GM19463 (cell line): ENCODE data around the gene MAD2L2.

ENCODE experiments used
- ATAC-seq: cut with Tn5 transposase; IDR thresholded peaks from one replicate; pipeline ENCODE4 v1.9.1; 2021; ENCODE audit warnings: mild to moderate bottlenecking, moderate library complexity; ENCODE audit not compliant: unreplicated experiment

Gene MAD2L2

DNA sequence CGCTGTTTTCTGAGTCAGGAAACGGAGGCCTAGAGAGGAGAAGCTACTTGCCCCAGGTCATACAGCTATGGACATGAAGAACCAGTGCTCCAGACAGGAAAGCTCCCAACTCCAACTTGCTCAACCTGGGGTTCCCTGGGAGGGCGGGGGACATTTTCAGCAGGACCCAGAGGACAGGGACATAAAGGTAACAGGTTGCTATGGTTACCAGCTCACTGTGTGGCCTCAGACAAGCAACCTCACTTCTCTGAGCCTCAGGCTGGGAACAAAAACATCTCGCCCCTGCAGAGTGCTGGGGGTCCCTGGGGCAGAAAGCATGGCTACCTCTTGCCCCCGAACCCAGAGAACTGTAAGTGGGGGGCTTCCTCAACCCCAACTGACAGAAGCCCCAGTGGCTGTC is 42.8 kb downstream of the MAD2L2 start:
- no peak for ATAC-seq

DNA sequence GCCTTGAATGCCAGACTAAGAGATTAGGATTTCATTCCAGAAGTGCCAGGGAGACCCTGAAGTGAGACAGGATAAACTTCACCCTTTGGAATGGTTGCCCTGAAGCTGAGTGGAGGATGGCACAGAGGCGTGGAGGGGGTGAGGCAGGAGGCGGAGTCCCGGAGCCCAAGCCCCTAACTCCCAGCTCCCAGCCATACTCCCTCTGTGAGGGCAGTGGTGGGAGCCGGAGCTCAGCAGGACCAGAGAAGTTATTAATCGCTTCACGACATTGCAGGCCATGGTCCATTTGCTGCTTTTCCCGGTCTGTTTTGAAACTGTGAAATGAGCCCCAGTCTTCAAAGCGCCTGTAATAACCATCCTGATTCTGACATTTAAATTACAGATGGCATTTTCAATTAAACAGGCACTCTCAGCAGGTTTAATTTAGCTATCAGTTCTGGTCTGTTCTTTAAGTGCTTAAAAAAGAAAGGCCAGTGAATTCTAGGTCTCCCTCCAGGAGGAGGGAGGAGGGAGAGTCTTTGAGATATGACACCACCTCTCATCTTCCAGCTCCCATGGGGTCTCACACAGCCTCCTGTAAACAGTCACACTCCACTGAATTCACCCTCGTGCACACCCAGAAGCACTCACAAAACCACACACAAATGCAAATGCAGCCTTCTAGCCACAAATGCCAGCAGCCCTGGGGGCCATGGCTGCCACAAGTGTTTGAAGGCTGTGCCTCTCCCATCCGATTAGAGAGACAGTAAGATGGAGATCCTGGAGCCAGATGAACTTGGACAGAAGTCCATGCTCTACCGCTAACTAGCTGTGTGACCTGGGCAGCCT is 46.4 kb downstream of the MAD2L2 start:
- ATAC-seq: no peak

DNA sequence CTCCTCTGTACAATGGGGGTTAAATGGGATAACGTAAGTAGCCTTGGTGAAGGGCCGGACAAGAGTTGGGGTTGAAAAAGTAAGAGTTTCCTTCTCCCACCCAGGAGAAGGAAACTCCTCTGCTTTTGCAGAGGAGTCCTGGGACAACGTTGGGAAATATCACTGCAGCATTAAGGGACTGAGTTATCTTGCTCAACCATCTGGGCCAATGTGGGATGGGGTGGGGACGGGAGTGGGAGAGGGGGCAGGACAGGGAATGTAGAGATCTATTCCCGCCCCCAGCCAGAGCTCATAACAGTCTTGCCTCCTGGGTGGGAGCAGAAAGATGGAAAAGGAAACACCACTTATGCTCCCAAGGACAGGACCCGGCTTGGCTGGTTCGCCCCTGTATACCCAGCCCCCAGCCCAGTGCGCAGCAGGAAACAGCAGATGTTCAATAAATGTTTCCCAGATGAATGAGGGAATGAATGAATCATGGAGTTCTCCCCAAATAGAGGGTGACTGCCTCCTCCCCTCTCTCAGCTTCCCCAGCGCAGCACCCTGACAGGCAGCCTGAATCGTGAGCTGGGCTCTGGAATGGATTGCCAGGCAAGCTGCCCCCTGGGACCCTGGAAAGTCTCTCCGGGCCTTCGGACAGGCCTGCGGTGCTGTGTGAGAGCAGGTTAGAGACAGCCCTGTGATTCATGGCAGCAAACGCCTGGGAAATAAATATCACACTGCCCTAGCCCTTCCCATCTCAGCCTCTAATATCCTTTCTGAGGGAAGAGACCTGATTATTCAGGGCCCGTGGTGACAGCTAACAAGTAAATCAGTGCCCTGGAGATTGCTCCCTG is 51.5 kb downstream of the MAD2L2 start:
- no peak for ATAC-seq

DNA sequence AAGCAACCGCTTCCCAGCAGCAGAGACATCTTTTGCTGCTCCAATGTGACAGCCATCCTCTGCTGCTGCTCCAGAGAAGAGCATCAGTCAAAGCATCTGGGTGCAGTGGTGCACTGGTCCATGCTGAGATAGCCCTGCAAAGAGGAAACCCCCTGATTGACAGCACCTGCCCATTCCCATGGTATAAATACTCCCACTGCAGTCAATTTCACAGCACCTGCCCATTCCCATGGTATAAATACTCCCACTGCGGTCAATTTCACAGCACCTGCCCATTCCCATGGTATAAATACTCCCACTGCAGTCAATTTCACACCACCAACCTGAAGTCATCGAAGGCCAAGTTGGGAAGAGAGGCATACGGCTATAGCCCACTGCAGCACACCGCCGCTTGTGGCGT is 52.2 kb downstream of the MAD2L2 start:
- ATAC-seq: no peak

DNA sequence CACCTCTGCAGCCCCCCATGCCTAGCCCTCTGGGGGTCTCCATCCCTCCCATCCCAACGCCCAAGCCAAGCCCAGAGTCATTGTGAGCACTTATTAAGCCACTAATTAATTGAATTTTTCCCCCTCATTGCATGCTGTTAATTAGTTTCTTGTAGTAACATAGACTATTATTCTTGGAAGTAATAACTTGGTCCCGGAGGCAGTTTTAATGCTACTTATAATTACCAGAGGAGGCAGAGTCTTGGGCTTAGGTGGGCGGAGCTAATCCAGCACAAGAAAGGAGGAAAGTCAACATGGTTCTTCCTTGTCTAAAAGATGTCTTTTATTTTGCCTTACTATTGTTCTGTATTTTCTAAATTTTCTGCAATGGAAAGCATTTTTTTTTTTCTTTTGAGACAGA is 54.4 kb downstream of the MAD2L2 start:
- ATAC-seq: no peak
